Nephron progenitor cell (in vitro differentiated cells): ENCODE results near the gene DKK3.

Experiments used
- DNase-seq: peaks from one replicate; pipeline ENCODE4 v3.0.0; 2021
- H3K27ac Mint-ChIP-seq: 2 replicates; pipeline ENCODE4 v1.8.0; 2021; ENCODE audit warnings: mild to moderate bottlenecking, moderate library complexity, mixed read lengths
- H3K27me3 Mint-ChIP-seq: 2 replicates; pipeline ENCODE4 v1.8.0; 2021; ENCODE audit warnings: mild to moderate bottlenecking, low read depth, mixed read lengths; ENCODE audit not compliant: poor library complexity
- H3K36me3 Mint-ChIP-seq: 2 replicates; pipeline ENCODE4 v1.8.0; 2021; ENCODE audit warnings: low read depth, mixed read lengths
- H3K4me1 Mint-ChIP-seq: 2 replicates; pipeline ENCODE4 v1.8.0; 2021; ENCODE audit warnings: mixed read lengths
- H3K4me3 Mint-ChIP-seq: 2 replicates; pipeline ENCODE4 v1.8.0; 2021; ENCODE audit warnings: mild to moderate bottlenecking, moderate library complexity, mixed read lengths
- H3K9me3 Mint-ChIP-seq: 2 replicates; pipeline ENCODE4 v1.8.0; 2021; ENCODE audit warnings: mild to moderate bottlenecking, moderate library complexity, mixed read lengths
- CTCF ChIP-seq: fragments of 200-600 bp; sonication (generic); IDR thresholded peaks from 2 replicates; pipeline ENCODE4 v1.5.0; 2021; ENCODE audit warnings: antibody characterized with exemption

Gene DKK3

GRCh38 chr11:12051287-12051662, 42.8 kb upstream of the DKK3 start:
- no peak for TF ChIP-seq CTCF
- Mint-ChIP-seq H3K4me1 (peaks cover 25% of the 10 kb centered on the region), H3K36me3 (no peaks in the 10 kb centered on the region), H3K27me3 (peaks cover 24% of the 10 kb centered on the region), H3K9me3 (no peaks in the 10 kb centered on the region), H3K4me3 (no peak overlapping the region), H3K27ac (no peak overlapping the region)
- no peak for DNase-seq

- Mint-ChIP-seq H3K4me3 (no peak overlapping the region), H3K27ac (no peak overlapping the region), H3K27me3 (peaks cover 22% of the 10 kb centered on the region), H3K4me1 (peaks cover 25% of the 10 kb centered on the region), H3K36me3 (no peaks in the 10 kb centered on the region), H3K9me3 (no peaks in the 10 kb centered on the region)
- no peak for DNase-seq
- no peak for TF ChIP-seq CTCF
Measured at GRCh38 chr11:12050470-12051286, 42.3 kb upstream of the DKK3 start.

- Mint-ChIP-seq H3K4me1 (peaks cover 25% of the 10 kb centered on the region), H3K36me3 (no peaks in the 10 kb centered on the region), H3K4me3 (no peak overlapping the region), H3K27ac (peak overlapping the region; percentile 18), H3K9me3 (no peaks in the 10 kb centered on the region), H3K27me3 (peaks cover 17% of the 10 kb centered on the region)
- no peak for TF ChIP-seq CTCF
- DNase-seq, result no peak
Measured at GRCh38 chr11:12048936-12049790, 40.7 kb upstream of the DKK3 start.

GRCh38 chr11:12046636-12047236, 38.3 kb upstream of the DKK3 start:
- peaks cover 41% of the 10 kb centered on the region for H3K4me1 Mint-ChIP-seq
- H3K4me3 Mint-ChIP-seq, result no peak overlapping the region
- DNase-seq, result no peak
- peaks cover 8% of the 10 kb centered on the region for H3K27me3 Mint-ChIP-seq
- peaks cover under 1% of the 10 kb centered on the region for H3K36me3 Mint-ChIP-seq
- H3K27ac Mint-ChIP-seq, result no peak overlapping the region
- H3K9me3 Mint-ChIP-seq, result peaks cover 1% of the 10 kb centered on the region
- TF ChIP-seq CTCF, result no peak

GRCh38 chr11:12045914-12046635, 37.6 kb upstream of the DKK3 start:
- TF ChIP-seq CTCF, result no peak
- peaks cover 8% of the 10 kb centered on the region for H3K27me3 Mint-ChIP-seq
- H3K27ac Mint-ChIP-seq, result no peak overlapping the region
- H3K9me3 Mint-ChIP-seq, result peaks cover 8% of the 10 kb centered on the region
- no peak overlapping the region for H3K4me3 Mint-ChIP-seq
- H3K4me1 Mint-ChIP-seq, result peaks cover 44% of the 10 kb centered on the region
- no peak for DNase-seq
- peaks cover 7% of the 10 kb centered on the region for H3K36me3 Mint-ChIP-seq
